ENCODE measurements around the gene GYG2.

GYG2 gene

GRCh38 chrX:2817036-2817435, 11.7 kb upstream of the GYG2 start:
- no peak for DNase-seq (ENCODE audit: low spot score)

GRCh38 chrX:2819345-2820135, 9.2 kb upstream of the GYG2 start:
- DNase-seq (ENCODE audit: low spot score) = peak; percentile 60

DNA sequence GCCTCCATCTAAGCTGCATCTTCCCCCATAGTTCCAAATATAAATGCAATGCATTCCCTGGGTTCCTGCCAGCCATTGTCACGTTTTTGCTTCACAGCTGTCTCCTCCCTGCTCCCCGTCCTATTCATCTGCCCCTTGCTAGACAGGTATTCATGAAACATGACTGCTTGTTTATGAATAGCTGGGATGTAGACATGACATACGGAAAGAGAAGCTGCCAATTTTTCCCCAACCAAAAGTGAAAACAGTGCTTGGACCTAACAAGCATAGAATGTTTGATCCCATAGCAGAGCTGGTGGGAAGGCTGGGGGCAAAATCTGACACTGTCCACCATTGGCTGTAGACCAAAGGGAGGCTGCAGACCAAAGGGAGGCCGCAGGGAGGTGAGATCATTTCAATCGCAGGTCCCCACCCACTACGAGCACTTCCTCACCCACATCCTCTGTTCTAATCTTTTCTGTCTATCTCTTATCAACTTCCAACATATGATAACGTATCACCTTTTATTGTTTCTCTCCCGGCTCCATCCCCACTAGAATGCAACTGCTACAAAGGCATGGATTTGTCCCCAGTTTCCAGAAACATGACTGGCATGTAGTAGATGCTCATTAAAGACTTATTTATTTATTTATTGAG, 8.5 kb upstream of the GYG2 start:
- DNase-seq (ENCODE audit: low spot score) = no peak

GRCh38 chrX:2823795-2824386, 4.8 kb upstream of the GYG2 start:
- DNase-seq (ENCODE audit: low spot score) = no peak

DNA sequence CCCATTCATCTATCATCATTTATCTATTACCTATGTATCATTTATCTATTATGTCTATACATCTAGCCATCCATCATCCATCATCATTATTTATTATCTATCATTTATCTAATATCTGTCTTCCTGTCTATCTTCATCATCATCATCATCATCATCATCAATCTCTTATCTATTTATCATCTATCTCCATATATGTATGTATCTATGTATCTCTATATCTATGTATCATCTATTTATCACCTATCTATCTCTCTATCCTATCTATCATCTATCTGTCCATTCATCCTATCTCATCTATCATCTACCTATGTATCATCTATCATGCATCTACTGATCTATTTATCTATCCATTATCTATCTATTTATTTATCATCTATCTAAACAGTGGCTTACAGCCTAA, 3.8 kb upstream of the GYG2 start:
- DNase-seq (ENCODE audit: low spot score) = no peak

DNA sequence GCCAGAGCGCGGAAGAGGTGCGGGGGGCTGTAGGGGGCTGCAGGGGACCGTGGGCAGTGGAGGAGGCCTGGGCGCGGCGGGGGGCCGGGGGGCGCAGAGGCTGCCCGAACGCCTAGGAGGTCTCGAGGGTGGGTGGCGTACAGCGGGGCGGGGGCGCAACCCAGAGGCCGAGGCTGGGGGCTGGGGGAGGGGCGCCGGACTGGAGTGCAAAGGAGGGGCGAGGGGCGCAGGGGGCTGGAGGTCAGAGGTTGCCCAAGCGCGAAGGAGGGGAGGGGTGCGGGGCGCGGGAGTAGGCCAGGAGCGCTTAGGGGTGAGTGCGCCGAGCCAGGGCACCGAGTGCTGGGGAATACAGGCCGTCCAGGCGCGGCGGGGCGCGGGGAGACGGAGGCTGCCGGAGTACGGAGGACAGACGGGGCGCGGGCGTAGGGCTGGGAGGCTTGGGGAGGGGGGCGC, 255 bp downstream of the GYG2 start:
- peak; percentile 31 for DNase-seq (ENCODE audit: low spot score)

DNA sequence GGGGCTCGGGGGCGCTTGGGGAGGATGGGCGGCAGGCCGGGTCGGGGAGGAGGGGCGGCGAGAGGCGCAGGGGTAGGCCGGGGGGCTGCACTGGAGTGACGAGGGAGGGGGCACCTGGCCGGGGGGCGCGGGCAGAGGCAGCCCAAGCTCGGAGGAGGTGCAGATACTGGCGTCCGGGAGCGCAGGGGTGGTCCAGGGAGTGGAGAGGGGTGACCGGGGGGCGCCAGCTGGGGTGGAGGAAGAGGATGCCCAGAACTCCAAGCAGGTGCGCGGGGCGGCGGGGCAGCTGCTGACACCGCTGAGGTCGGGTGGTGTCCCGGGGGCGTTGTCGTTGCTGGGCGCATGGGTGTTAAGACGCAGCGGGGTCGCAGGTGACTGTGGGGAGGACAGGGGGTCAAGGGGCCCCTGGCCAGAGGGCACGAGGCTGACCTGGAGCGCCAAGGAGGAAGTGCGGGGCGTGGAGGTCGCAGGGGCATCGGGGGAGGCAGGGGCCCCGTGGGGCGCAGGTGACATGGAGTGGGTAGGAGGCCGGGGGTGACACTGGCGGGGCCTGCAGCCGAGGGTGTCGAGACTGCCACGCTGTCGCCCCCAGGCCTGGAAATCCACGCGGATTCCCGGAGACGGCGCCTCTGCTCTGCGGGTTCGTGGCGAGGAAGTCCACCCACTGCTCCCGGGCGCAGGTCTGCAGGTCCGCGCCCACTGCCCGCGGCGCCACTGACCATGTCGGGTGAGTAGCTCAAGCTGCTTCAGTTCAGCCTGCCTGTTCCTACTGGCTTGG, 928 bp downstream of the GYG2 start:
- DNase-seq (ENCODE audit: low spot score) = no peak

DNA sequence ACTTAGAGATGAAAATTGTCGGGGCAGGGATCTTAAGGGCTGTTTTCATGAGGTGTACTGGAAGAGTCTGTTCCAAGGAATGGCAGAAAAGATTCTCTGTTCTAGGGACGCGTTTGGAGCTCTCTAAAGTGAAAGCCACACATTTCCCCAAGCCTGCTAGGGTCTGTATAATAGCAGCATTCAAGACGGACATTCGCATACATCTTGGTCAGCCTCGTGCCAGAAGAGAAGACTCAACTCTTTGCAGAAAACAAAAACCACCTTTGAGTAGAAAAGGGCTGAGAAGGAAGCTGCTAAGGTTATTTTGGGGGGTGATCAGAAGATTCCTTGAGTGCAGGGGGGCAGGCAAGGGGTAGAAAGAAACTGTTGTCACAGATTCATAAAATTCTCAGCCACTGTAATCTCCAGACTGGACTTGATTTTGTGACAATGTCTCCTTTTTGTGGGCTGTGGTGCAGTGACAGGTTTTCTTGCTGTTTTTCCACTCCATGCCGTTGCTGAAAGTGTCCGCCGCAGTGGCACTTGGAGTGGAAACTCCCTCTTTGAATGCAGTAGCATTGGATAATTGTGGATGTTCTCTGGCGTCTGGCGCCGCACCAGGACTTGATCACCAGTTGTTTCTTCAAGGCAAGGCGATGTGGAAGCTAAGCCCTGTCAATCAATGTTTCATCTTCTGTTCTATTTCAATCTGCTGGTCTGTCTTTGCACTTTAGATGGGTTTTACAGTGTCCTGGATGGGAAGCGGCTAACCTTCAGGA, 2.9 kb downstream of the GYG2 start:
- no peak for DNase-seq (ENCODE audit: low spot score)

- DNase-seq (ENCODE audit: low spot score) = no peak
These were observed 9.2 kb downstream of the GYG2 start for GRCh38 chrX:2837961-2838360.

GRCh38 chrX:2840961-2841360, 12.2 kb downstream of the GYG2 start:
- DNase-seq (ENCODE audit: low spot score) = no peak

GRCh38 chrX:2841537-2841936, 12.8 kb downstream of the GYG2 start:
- no peak for DNase-seq (ENCODE audit: low spot score)

GRCh38 chrX:2846992-2847391, 18.3 kb downstream of the GYG2 start:
- DNase-seq (ENCODE audit: low spot score) = no peak

DNA sequence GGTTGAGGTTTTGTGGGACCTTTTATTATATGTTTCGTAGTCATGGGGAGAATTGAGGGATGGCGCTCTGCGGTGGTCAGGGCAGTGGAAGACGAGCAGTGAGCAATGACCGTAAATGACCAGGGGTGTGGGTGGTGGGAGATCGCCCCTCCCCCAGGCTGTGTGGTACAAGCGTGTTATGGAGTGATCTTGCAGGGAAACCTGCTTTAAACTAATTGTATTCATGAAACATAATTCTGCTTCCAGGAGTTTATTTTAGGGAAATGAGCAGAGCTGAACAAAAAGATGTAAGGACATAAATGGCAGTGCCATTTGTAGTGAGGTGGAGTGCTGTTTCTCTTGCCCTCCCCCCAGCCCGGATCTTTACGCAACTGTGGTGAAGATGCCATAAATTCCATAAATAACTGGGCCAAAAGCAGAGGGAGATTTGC, 20.2 kb downstream of the GYG2 start:
- peak; percentile 66 for DNase-seq (ENCODE audit: low spot score)

DNA sequence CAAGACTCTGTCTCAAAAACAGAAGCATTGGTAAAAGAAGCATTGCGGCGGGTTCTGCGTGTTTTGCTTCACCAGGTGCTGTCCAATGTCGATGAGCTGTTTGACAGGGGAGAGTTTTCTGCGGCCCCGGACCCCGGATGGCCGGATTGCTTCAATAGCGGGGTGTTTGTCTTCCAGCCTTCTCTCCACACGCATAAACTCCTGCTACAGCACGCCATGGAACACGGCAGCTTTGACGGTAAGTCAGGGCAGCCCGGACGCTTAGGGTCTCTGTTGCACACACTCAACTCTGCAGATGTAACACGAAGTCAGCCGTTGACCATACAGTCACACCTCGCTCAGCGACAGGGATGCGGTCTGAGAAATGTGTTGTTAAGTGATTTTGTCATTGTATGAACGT, 26.2 kb downstream of the GYG2 start:
- no peak for DNase-seq (ENCODE audit: low spot score)

DNA sequence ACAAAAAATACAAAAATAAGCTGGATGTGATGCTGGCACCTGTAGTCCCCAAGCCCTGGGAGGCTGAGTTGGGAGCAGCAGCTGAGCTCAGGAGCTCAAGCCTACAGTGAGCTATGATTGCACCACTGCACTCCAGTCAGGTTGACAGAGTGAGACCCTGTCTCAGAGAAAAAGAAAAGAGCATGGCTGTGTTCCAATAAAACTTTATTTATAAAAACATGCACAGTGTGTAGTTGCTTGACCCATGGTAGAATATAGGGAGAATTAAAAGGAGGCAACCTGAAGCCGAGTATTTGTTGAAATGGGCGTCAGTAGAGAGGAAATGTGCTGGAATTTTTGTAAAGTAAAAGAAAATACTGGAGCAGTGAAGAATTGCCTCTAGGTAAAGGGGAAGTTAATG, 27.0 kb downstream of the GYG2 start:
- DNase-seq (ENCODE audit: low spot score) = no peak

- no peak for DNase-seq (ENCODE audit: low spot score)
These were observed 28.8 kb downstream of the GYG2 start for GRCh38 chrX:2857566-2857965.

DNA sequence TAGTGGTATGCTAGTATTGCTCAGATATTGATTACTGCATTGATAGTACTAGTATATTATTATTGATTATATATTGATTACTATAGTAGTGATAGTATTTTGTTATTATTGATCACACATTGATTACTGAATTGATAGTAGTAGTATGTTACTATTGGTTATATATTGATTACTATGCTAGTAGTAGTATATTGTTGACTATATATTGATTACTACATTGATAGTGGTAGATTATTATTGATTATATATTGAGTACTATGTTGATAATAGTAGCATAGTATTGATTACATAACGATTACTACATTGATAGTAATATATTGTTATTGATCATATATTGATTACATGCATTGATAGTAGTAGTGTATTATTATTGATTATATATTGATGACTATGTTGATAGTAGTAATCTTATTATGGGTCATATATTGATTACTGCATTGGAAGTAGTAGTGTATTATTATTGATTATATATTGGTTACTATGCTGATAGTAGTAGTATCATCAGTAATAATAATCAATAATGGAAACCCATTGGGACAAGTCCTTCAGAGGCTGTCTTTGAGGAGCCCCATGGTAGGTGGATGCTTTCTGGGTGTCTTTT, 30.6 kb downstream of the GYG2 start:
- DNase-seq (ENCODE audit: low spot score) = no peak

DNA sequence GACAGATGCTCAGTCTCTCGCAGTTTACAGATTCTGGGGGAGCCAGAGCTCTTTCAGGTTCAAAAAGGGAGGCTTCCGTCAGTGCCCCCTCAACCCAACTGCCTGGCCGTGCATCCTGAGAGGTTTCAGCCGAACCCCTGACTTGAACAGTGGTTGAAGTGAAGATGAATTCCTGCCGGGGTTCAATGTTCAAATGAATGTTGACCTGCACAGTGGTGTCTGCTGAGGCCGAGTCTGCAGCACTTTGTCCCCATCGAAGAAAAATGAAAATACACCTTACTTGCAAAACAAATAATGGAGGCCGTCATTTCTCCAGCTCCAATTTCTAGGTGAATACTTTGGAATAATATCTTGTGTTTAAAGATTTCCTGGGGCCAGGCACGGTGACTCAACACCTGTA, 33.7 kb downstream of the GYG2 start:
- no peak for DNase-seq (ENCODE audit: low spot score)

GRCh38 chrX:2863646-2864045, 34.9 kb downstream of the GYG2 start:
- peak; percentile 51 for DNase-seq (ENCODE audit: low spot score)

DNA sequence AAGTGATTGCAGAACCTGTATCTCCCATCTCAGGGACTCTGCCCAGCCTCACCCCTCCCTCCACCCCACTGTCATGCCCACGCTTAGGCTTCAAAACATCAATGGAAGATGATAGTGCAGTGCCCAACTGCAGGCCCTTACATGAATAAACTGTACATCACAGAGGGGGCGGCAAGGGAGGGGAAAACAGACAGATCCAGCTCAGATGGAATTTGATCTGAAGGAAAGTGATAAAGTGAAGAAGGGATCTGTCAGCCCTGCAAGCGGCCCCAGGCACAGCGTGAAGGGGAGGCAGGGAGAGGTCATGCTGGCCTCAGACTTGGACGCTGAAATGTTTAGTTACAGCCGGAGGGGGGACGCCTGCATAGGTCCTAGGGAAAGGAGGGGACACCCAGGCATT, 38.5 kb downstream of the GYG2 start:
- no peak for DNase-seq (ENCODE audit: low spot score)

DNA sequence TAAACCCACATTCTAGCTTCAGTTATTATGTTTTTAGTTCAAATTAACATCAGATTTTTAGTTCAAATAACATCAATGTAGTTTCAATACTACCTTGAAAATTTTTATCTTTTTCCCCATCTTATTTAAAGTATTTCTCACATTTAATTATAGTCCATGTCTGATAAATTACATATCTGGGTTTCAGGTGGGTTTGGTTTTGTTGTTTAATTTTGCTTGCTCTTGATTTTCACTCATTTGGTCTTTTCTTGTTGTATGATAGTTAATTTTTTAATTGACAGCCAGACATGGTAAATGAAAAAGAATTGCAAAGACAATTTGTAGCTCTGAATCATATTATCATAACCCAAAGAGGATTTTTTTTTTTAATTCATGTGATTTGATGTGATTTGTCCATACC, 41.9 kb downstream of the GYG2 start:
- no peak for DNase-seq (ENCODE audit: low spot score)
